ENCODE results near the gene KRT2. TPM values are rescaled to one million over a fixed set of nuclear protein-coding genes. Genes with fewer than 3 reads are reported as not detected.

KRT2 gene
- polyA plus RNA-seq, 2 of the 4 experiments (the other 2 are of a cell fraction) = 0.09 TPM; not detected in 1

DNA sequence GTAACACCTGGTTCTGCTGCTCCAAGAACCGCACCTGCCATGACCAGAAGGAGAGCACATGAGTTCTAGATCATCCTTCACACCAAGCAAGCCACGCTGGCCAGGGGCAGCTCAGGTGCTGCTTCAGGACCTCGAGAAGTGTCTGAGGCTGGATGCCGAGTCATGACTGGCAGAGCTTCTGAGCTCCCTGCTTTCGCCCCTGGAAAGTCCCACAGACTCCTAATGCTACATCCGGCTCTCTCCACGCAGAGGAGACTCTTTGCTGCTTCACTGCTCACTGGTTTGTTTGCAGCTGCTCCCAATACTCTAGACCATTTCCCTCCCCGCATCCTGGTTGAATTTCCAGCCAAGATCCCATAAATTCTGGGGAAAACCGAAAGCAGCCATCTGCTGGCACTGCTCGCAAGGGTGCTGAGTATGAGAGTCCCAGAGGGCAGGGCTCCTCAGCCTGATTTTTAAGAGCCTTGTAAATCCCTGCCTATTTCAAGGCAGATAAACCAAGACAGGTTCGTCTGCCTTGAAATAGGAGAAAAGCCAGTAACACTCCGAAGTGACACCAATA, 1.4 kb downstream of the KRT2 start:
- POLR2A ChIA-PET = no interaction called here
- no peak for TF ChIP-seq PBX3 (IDR thresholded peaks at IDR 0.05)
- TF ChIP-seq SMC3 (IDR thresholded peaks at IDR 0.05) = no peak
- TF ChIP-seq SREBF2 (IDR thresholded peaks at IDR 0.05) = no peak
- TF ChIP-seq, protein P1, sequence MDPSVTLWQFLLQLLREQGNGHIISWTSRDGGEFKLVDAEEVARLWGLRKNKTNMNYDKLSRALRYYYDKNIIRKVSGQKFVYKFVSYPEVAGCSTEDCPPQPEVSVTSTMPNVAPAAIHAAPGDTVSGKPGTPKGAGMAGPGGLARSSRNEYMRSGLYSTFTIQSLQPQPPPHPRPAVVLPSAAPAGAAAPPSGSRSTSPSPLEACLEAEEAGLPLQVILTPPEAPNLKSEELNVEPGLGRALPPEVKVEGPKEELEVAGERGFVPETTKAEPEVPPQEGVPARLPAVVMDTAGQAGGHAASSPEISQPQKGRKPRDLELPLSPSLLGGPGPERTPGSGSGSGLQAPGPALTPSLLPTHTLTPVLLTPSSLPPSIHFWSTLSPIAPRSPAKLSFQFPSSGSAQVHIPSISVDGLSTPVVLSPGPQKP (IDR thresholded peaks at IDR 0.05; ENCODE audit: low read depth, low read length) = no peak
- no peak for TF ChIP-seq MYC (IDR thresholded peaks at IDR 0.05; ENCODE audit: borderline replicate concordance, low read length)
- TF ChIP-seq RAD21 (conservative IDR thresholded peaks at IDR 0.05 in 1 of 2, IDR thresholded peaks at IDR 0.05 in 1 of 2) = no peak
- no peak for TF ChIP-seq JUNB (IDR thresholded peaks at IDR 0.05)
- no peak for TF ChIP-seq NPAS2 (CRISPR knock-in tag; IDR thresholded peaks at IDR 0.05; ENCODE audit: borderline replicate concordance)
- TF ChIP-seq, protein P2, sequence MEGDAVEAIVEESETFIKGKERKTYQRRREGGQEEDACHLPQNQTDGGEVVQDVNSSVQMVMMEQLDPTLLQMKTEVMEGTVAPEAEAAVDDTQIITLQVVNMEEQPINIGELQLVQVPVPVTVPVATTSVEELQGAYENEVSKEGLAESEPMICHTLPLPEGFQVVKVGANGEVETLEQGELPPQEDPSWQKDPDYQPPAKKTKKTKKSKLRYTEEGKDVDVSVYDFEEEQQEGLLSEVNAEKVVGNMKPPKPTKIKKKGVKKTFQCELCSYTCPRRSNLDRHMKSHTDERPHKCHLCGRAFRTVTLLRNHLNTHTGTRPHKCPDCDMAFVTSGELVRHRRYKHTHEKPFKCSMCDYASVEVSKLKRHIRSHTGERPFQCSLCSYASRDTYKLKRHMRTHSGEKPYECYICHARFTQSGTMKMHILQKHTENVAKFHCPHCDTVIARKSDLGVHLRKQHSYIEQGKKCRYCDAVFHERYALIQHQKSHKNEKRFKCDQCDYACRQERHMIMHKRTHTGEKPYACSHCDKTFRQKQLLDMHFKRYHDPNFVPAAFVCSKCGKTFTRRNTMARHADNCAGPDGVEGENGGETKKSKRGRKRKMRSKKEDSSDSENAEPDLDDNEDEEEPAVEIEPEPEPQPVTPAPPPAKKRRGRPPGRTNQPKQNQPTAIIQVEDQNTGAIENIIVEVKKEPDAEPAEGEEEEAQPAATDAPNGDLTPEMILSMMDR (IDR thresholded peaks at IDR 0.05) = no peak
- TF ChIP-seq, protein P3, sequence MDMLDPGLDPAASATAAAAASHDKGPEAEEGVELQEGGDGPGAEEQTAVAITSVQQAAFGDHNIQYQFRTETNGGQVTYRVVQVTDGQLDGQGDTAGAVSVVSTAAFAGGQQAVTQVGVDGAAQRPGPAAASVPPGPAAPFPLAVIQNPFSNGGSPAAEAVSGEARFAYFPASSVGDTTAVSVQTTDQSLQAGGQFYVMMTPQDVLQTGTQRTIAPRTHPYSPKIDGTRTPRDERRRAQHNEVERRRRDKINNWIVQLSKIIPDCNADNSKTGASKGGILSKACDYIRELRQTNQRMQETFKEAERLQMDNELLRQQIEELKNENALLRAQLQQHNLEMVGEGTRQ (IDR thresholded peaks at IDR 0.05) = no peak
- no peak for TF ChIP-seq NR3C1 (IDR thresholded peaks at IDR 0.05)
- TF ChIP-seq, protein P4, sequence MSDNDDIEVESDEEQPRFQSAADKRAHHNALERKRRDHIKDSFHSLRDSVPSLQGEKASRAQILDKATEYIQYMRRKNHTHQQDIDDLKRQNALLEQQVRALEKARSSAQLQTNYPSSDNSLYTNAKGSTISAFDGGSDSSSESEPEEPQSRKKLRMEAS (IDR thresholded peaks at IDR 0.05) = no peak
- no peak for TF ChIP-seq EHMT2 (IDR thresholded peaks at IDR 0.05; ENCODE audit: low read depth)
- TF ChIP-seq CEBPB (IDR thresholded peaks at IDR 0.05) = no peak
- TF ChIP-seq, protein P5, sequence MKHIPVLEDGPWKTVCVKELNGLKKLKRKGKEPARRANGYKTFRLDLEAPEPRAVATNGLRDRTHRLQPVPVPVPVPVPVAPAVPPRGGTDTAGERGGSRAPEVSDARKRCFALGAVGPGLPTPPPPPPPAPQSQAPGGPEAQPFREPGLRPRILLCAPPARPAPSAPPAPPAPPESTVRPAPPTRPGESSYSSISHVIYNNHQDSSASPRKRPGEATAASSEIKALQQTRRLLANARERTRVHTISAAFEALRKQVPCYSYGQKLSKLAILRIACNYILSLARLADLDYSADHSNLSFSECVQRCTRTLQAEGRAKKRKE (CRISPR knock-in tag; IDR thresholded peaks at IDR 0.05; ENCODE audit: low read depth) = no peak
- no peak for TF ChIP-seq NFE2L2 (conservative IDR thresholded peaks at IDR 0.05; ENCODE audit: low read length)
- no peak for TF ChIP-seq PHF8 (IDR thresholded peaks at IDR 0.05; ENCODE audit: borderline replicate concordance, low read depth)
- TF ChIP-seq BCL3 (IDR thresholded peaks at IDR 0.05) = no peak
- no peak for TF ChIP-seq CHD2 (IDR thresholded peaks at IDR 0.05; ENCODE audit: low read length, partially characterized antibody)
- TF ChIP-seq ZC3H11A (IDR thresholded peaks at IDR 0.05) = no peak
- Histone ChIP-seq H3K27ac (no peak overlapping the region), H3K9me3 (no peaks in the 10 kb centered on the region), H3K4me3 (no peak overlapping the region), H3K4me1 (no peaks in the 10 kb centered on the region), H3K4me2 (no peak overlapping the region)
- ATAC-seq (peak in 1 of 2 experiments; percentile 54; a peak in 3 of 6 replicates), DNase-seq (ENCODE audit: low read depth in 1 of 2, low spot score in 1 of 2) (no peak), FAIRE-seq (no peak)
- CTCF ChIA-PET = interaction anchor here (1.5 kb wide), 1 partner anchor 215 kb away, joined by 3 read pairs; no protein-coding TSS in a partner anchor
- WGBS (ENCODE audit: missing lambda C conversion rate) = 61% methylated on average over 12 of the region's 12 CpGs
